Endodermal cell (in vitro differentiated cells): Measurements from ENCODE around the gene PLA2G4A. TPM values are rescaled to one million over a fixed set of nuclear protein-coding genes. Genes with fewer than 3 reads are reported as not detected.

Experiments used
- DNase-seq: peaks from one replicate; pipeline ENCODE4 v3.0.0-alpha.2; 2017
- H3K27ac ChIP-seq: 2 replicates; pipeline ENCODE4 v1.5.1; 2013; ENCODE audit warnings: mild to moderate bottlenecking, low read depth, low read length, moderate library complexity
- H3K27me3 ChIP-seq: 2 replicates; pipeline ENCODE4 v1.6.1; 2013; ENCODE audit warnings: mild to moderate bottlenecking, low read length, moderate library complexity; ENCODE audit not compliant: insufficient read depth, control insufficient read depth, poor library complexity, severe bottlenecking
- H3K36me3 ChIP-seq: 2 replicates; pipeline ENCODE4 v1.7.0; 2013; ENCODE audit warnings: mild to moderate bottlenecking, low read length, moderate library complexity; ENCODE audit not compliant: control insufficient read depth, insufficient read depth
- H3K4me1 ChIP-seq: one replicate; pipeline ENCODE4 v1.7.0; 2013; ENCODE audit warnings: low read length; ENCODE audit not compliant: control insufficient read depth, insufficient read depth
- H3K4me3 ChIP-seq: 2 replicates; pipeline ENCODE4 v1.5.1; 2013; ENCODE audit warnings: mild to moderate bottlenecking, low read length, moderate library complexity
- H3K9ac ChIP-seq: 2 replicates; pipeline ENCODE4 v1.6.1; 2013; ENCODE audit warnings: mild to moderate bottlenecking, low read length, moderate library complexity; ENCODE audit not compliant: poor library complexity, severe bottlenecking; ENCODE audit errors: extremely low read depth
- H3K9me3 ChIP-seq: 2 replicates; pipeline ENCODE4 v1.6.1; 2013; ENCODE audit warnings: mild to moderate bottlenecking, low read length, moderate library complexity; ENCODE audit not compliant: control insufficient read depth
- H3K27ac Mint-ChIP-seq: 2 replicates; pipeline ENCODE4 v1.8.0; 2020; ENCODE audit warnings: mixed read lengths
- H3K27me3 Mint-ChIP-seq: 2 replicates; pipeline ENCODE4 v1.8.0; 2021; ENCODE audit warnings: mild to moderate bottlenecking, mixed read lengths; ENCODE audit not compliant: insufficient read depth
- H3K36me3 Mint-ChIP-seq: 2 replicates; pipeline ENCODE4 v1.8.0; 2020; ENCODE audit warnings: low read depth, mixed read lengths
- H3K4me1 Mint-ChIP-seq: 2 replicates; pipeline ENCODE4 v1.8.0; 2020; ENCODE audit warnings: mixed read lengths
- H3K4me3 Mint-ChIP-seq: 2 replicates; pipeline ENCODE4 v1.8.0; 2020; ENCODE audit warnings: mild to moderate bottlenecking, moderate library complexity, mixed read lengths
- H3K9me3 Mint-ChIP-seq: 2 replicates; pipeline ENCODE4 v1.8.0; 2020; ENCODE audit warnings: mild to moderate bottlenecking, mixed read lengths
- WGBS, 2 experiments: methylation state at CpG; one replicate each; pipeline versions ENCODE4 v1.1.5 to v1.1.7; 2013; ENCODE audit warnings: missing lambda C conversion rate in 2 of 2, mixed read lengths in 1 of 2; ENCODE audit not compliant: insufficient coverage in 1 of 2, insufficient read length in 1 of 2; 5-methylcytosine and 5-hydroxymethylcytosine counted together
- total RNA-seq, 2 donors: library from RNA; stranded (reverse); fragmentation: NEBNext Ultra II Directional in 1 of 2; extraction: Animal tissue kit (Norgen Biotek cat#: 25700) in 1 of 2; gene quantifications; 2 replicates in 1 of 2; 3 replicates in 1 of 2; pipeline ENCODE4 v1.2.1, GENCODE V29; 2021
- TF ChIP-seq, protein P1 (sequence below): fragments of 200-600 bp; sonication (generic); conservative IDR thresholded peaks from 2 replicates; pipeline ENCODE4 v1.5.0; 2021; ENCODE audit warnings: antibody characterized with exemption, mild to moderate bottlenecking

PLA2G4A gene
- total RNA-seq, 2 donors from 2014 or later = 0.35 to 1.2 TPM

DNA sequence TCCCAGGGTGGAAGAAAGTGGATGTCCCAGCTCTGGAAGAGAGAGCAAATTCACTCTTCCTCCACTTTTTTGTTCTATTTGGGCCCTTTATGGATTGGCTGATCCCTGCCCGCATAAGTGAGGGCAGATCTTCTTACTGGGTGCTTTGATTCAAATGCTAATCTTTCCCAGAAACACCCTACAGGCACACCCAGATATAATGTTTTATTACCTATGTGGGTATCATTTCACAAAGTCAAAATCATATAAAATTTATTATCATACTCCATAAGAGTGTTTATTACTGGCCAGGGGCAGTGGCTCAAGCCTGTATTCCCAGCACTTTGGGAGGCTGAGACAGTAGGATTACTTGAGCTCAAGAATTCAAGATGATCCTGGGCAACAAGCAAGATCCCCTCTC, 16.9 kb upstream of the PLA2G4A start:
- H3K27me3 ChIP-seq = no peaks in the 10 kb centered on the region
- WGBS, 2 experiments = 86% methylated on average over 1 of the region's 1 CpG; no CpG with 5 or more reads in 1 of the 2 experiments
- Mint-ChIP-seq H3K4me3 (no peak overlapping the region), H3K27ac (no peak overlapping the region), H3K27me3 (no peaks in the 10 kb centered on the region), H3K4me1 (no peaks in the 10 kb centered on the region), H3K9me3 (no peaks in the 10 kb centered on the region), H3K36me3 (no peaks in the 10 kb centered on the region)
- H3K4me3 ChIP-seq = no peak overlapping the region
- no peaks in the 10 kb centered on the region for H3K4me1 ChIP-seq
- TF ChIP-seq, protein P1, sequence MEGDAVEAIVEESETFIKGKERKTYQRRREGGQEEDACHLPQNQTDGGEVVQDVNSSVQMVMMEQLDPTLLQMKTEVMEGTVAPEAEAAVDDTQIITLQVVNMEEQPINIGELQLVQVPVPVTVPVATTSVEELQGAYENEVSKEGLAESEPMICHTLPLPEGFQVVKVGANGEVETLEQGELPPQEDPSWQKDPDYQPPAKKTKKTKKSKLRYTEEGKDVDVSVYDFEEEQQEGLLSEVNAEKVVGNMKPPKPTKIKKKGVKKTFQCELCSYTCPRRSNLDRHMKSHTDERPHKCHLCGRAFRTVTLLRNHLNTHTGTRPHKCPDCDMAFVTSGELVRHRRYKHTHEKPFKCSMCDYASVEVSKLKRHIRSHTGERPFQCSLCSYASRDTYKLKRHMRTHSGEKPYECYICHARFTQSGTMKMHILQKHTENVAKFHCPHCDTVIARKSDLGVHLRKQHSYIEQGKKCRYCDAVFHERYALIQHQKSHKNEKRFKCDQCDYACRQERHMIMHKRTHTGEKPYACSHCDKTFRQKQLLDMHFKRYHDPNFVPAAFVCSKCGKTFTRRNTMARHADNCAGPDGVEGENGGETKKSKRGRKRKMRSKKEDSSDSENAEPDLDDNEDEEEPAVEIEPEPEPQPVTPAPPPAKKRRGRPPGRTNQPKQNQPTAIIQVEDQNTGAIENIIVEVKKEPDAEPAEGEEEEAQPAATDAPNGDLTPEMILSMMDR = no peak
- no peak overlapping the region for H3K27ac ChIP-seq
- DNase-seq = no peak
- no peaks in the 10 kb centered on the region for H3K36me3 ChIP-seq
- no peaks in the 10 kb centered on the region for H3K9me3 ChIP-seq
- H3K9ac ChIP-seq = no peak overlapping the region

DNA sequence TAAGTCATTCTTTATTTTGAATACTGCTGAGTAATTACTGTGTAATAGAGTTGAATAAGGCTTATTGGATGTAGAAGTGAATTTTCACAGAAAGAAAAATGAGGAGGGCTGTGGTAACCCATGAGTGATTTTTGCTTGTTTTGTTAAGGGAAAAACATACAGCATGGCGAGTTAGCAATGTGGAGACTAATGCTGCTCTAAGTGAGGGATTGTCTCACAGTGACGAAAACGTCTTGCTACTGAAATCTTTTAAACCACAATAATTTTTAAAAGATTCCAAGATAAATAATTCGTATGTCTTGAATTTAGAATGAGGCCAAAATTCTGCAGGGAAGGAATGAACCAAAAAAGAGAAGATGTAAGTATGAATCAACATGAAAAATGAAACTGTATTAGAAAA, 16.2 kb upstream of the PLA2G4A start:
- Mint-ChIP-seq H3K9me3 (no peaks in the 10 kb centered on the region), H3K4me3 (no peak overlapping the region), H3K36me3 (no peaks in the 10 kb centered on the region), H3K27me3 (no peaks in the 10 kb centered on the region), H3K27ac (no peak overlapping the region), H3K4me1 (no peaks in the 10 kb centered on the region)
- Histone ChIP-seq H3K9me3 (no peaks in the 10 kb centered on the region), H3K4me3 (no peak overlapping the region), H3K27me3 (no peaks in the 10 kb centered on the region), H3K4me1 (no peaks in the 10 kb centered on the region), H3K36me3 (no peaks in the 10 kb centered on the region), H3K27ac (no peak overlapping the region), H3K9ac (no peak overlapping the region)
- WGBS, 2 experiments = 98% methylated on average over 4 of the region's 4 CpGs; no CpG with 5 or more reads in 1 of the 2 experiments
- TF ChIP-seq, protein P1 = no peak
- no peak for DNase-seq

DNA sequence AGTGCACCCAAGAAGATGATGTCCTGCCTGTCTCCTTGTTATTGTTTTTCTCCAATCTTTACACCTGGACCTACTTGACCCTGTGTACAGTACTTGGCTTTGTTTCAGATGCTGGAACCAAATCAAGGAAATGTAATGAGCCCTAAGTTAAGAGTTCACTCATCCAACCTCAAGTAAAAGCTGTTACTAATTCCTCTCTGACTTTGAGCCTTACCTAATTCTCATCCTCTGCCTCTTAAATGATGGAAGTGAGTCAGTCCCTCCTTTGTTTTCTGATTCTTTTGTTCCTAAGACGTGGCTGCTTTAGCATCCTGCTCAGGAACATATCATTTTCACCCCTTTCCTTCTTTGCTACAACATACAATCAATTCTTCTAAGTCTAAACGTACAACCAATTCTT, 15.3 kb upstream of the PLA2G4A start:
- no peaks in the 10 kb centered on the region for H3K27me3 ChIP-seq
- 33 to 74% methylated on average over 1 to 2 of the region's 2 CpGs for WGBS, 2 experiments
- H3K27ac ChIP-seq = no peak overlapping the region
- no peak overlapping the region for H3K27ac Mint-ChIP-seq
- no peaks in the 10 kb centered on the region for H3K36me3 ChIP-seq
- no peak overlapping the region for H3K9ac ChIP-seq
- H3K4me3 Mint-ChIP-seq = no peak overlapping the region
- no peak overlapping the region for H3K4me3 ChIP-seq
- no peaks in the 10 kb centered on the region for H3K4me1 Mint-ChIP-seq
- TF ChIP-seq, protein P1 = no peak
- H3K9me3 ChIP-seq = no peaks in the 10 kb centered on the region
- no peaks in the 10 kb centered on the region for H3K4me1 ChIP-seq
- H3K27me3 Mint-ChIP-seq = no peaks in the 10 kb centered on the region
- no peaks in the 10 kb centered on the region for H3K9me3 Mint-ChIP-seq
- H3K36me3 Mint-ChIP-seq = no peaks in the 10 kb centered on the region
- DNase-seq = no peak
